GM12878 (cell line): Measurements from ENCODE around the gene CDC42EP1. TPM values are rescaled to one million over a fixed set of nuclear protein-coding genes. Genes with fewer than 3 reads are reported as not detected.

Experiments used
- ATAC-seq: fragments of 200-7000 bp; cut with Tn5 transposase; 3 replicates; pipeline ENCODE4 v1.9.1; 2020; ENCODE audit warnings: mild to moderate bottlenecking, moderate library complexity
- BruUV-seq: library from RNA; stranded (reverse); fragments of 400-500 nt; replicated peaks from 2 replicates; lab custom pipeline; 2021; lab: Mats Ljungman, UMichigan
- CTCF ChIA-PET: fragments of 300-600 bp; sonication (Branson Sonifier 250); formaldehyde crosslinking; extraction: SDS; loops from one replicate; lab custom pipeline; 2021; ENCODE audit warnings: inconsistent platforms; lab: Yijun Ruan, JAX
- POLR2A ChIA-PET: fragments of 350-600 bp; formaldehyde crosslinking; extraction: SDS; loops from one replicate; lab custom pipeline; 2021; ENCODE audit warnings: inconsistent platforms; lab: Charles Lee
- RAD21 ChIA-PET: fragments of 300-600 bp; sonication (Branson Sonifier 250); formaldehyde crosslinking; loops from one replicate; lab custom pipeline; 2023; ENCODE audit warnings: antibody characterized with exemption; ENCODE audit not compliant: unreplicated experiment; lab: Charles Lee
- SMC1A ChIA-PET: fragments of 300-600 bp; sonication (Branson Sonifier 250); formaldehyde crosslinking; loops from one replicate; lab custom pipeline; 2023; ENCODE audit not compliant: unreplicated experiment, uncharacterized antibody; lab: Charles Lee
- DNase-seq: peaks from one replicate; pipeline ENCODE4 v3.0.0-alpha.2; 2011; ENCODE audit warnings: low read depth, low spot score
- FAIRE-seq: peaks from 3 replicates; lab custom pipeline; 2011; peaks lifted over from hg19 to GRCh38; lab: Jason Lieb, UNC
- H2AFZ ChIP-seq: 2 replicates; pipeline ENCODE4 v1.6.0; 2011; ENCODE audit warnings: low read depth, low read length, control low read depth; ENCODE audit not compliant: control insufficient read depth
- H3K27ac ChIP-seq: 2 replicates; pipeline ENCODE4 v1.5.1; 2011; ENCODE audit warnings: control low read depth; ENCODE audit not compliant: control insufficient read depth, insufficient read depth
- H3K27me3 ChIP-seq, 2 experiments: replicated peaks in 1 of 2; 2 replicates each; pipeline versions ENCODE4 v1.6.0 to v1.6.1; 2011; ENCODE audit warnings: low read length in 1 of 2; ENCODE audit not compliant: control insufficient read depth in 2 of 2, insufficient read depth in 2 of 2
- H3K36me3 ChIP-seq, 2 experiments: 2 replicates each; pipeline ENCODE4 v1.5.1; 2011; ENCODE audit warnings: low read length in 1 of 2; ENCODE audit not compliant: control insufficient read depth in 2 of 2, insufficient read depth in 2 of 2
- H3K4me1 ChIP-seq: 2 replicates; pipeline ENCODE4 v1.6.1; 2011; ENCODE audit warnings: mild to moderate bottlenecking, low read length, moderate library complexity, mixed read lengths; ENCODE audit not compliant: control insufficient read depth, insufficient read depth
- H3K4me2 ChIP-seq: 2 replicates; pipeline ENCODE4 v1.6.0; 2011; ENCODE audit warnings: control low read depth; ENCODE audit not compliant: control insufficient read depth, insufficient read depth
- H3K4me3 ChIP-seq: fragments of 200-600 bp; sonication (generic); 2 replicates; pipeline ENCODE4 v1.5.1; 2016
- H3K79me2 ChIP-seq: 2 replicates; pipeline ENCODE4 v1.6.0; 2011; ENCODE audit warnings: low read length; ENCODE audit not compliant: control insufficient read depth, insufficient read depth
- H3K9ac ChIP-seq: 2 replicates; pipeline ENCODE4 v1.8.0; 2011; ENCODE audit warnings: low read length, control low read depth, mixed read lengths; ENCODE audit not compliant: control insufficient read depth, insufficient read depth
- H3K9me3 ChIP-seq: replicated peaks from 3 replicates; pipeline ENCODE4 v1.5.1; 2011; ENCODE audit warnings: mild to moderate bottlenecking, low read length; ENCODE audit not compliant: control insufficient read depth, insufficient read depth
- H4K20me1 ChIP-seq: 2 replicates; pipeline ENCODE4 v1.6.0; 2011; ENCODE audit not compliant: control insufficient read depth, insufficient read depth
- ATF2 ChIP-seq: IDR thresholded peaks from 2 replicates; pipeline ENCODE4 v1.6.1; 2012; ENCODE audit warnings: low read length, inconsistent platforms
- BACH1 ChIP-seq: fragments of 450-650 bp; IDR thresholded peaks from 2 replicates; pipeline ENCODE4 v1.6.1; 2017; ENCODE audit warnings: mild to moderate bottlenecking, borderline replicate concordance
- IRF4 ChIP-seq: IDR thresholded peaks from 2 replicates; pipeline ENCODE4 v1.6.1; 2011; ENCODE audit warnings: low read depth, low read length
- LARP7 ChIP-seq: fragments of 450-650 bp; IDR thresholded peaks from 2 replicates; pipeline ENCODE4 v1.6.1; 2017; ENCODE audit warnings: mild to moderate bottlenecking
- NR2F1 ChIP-seq: fragments of 450-650 bp; conservative IDR thresholded peaks from 2 replicates; pipeline ENCODE4 v1.6.1; 2017; ENCODE audit warnings: mild to moderate bottlenecking
- PAX8 ChIP-seq: fragments of 450-650 bp; IDR thresholded peaks from 2 replicates; pipeline ENCODE4 v1.6.1; 2017; ENCODE audit warnings: mild to moderate bottlenecking, moderate library complexity
- SIX5 ChIP-seq: IDR thresholded peaks from 2 replicates; pipeline ENCODE4 v1.6.1; 2011; ENCODE audit warnings: mild to moderate bottlenecking, low read depth, low read length, moderate library complexity; ENCODE audit not compliant: severe bottlenecking
- SREBF1 ChIP-seq: IDR thresholded peaks from 2 replicates; pipeline ENCODE4 v1.6.1; 2012; ENCODE audit warnings: mild to moderate bottlenecking, low read length
- WGBS: methylation state at CpG from one replicate; pipeline ENCODE4 v1.1.6; 2016; ENCODE audit warnings: low lambda C conversion rate; ENCODE audit not compliant: insufficient replicate concordance, insufficient coverage; ENCODE audit errors: missing lambda C conversion rate; 5-methylcytosine and 5-hydroxymethylcytosine counted together
- in situ Hi-C: fragments of 300-500 bp; cut with MboI; formaldehyde crosslinking; loops from 9 replicates; pipeline ENCODE4 v1.14.3; 2018; ENCODE audit warnings: mixed read lengths
- intact Hi-C: fragments of 100-400 bp; cut with micrococcal nuclease; formaldehyde crosslinking; loops from one replicate; pipeline ENCODE4 v1.14.2; 2022; ENCODE audit not compliant: unreplicated experiment
- polyA plus RNA-seq, 11 experiments: library from polyadenylated mRNA; depleted of rRNA in 4 of 11; unstranded in 6 of 11; stranded (reverse) in 5 of 11; fragments of >200 nt; fragmentation: Nextera tagmentation in 4 of 11; fragmentation: Illumina TruSeq in 1 of 11; extraction: Ambion mirVana in 4 of 11; extraction: Trizol in 1 of 11; gene quantifications; 1 replicate in 1 of 11; 2 replicates in 10 of 11; pipeline versions ENCODE4 v1.2.1 to v1.2.3, GENCODE V29; 2011 to 2016; ENCODE audit warnings: inconsistent platforms in 2 of 11, missing spikeins in 2 of 11, low read depth in 1 of 11
- total RNA-seq, 4 experiments: library from RNA; depleted of rRNA in 3 of 4; stranded (reverse); fragments of >200 nt in 3 of 4; fragmentation: Illumina TruSeq in 1 of 4; extraction: Trizol in 1 of 4; gene quantifications; 2 replicates each; pipeline versions ENCODE4 v1.2.1 to v1.2.3, GENCODE V29; 2013 to 2021
- TF ChIP-seq, protein P1 (sequence below): fragments of 450-650 bp; formaldehyde crosslinking; IDR thresholded peaks from 2 replicates; pipeline ENCODE4 v1.5.0; 2022; ENCODE audit warnings: mild to moderate bottlenecking, missing genetic modification characterization
- TF ChIP-seq, protein P2 (sequence below): fragments of 450-650 bp; formaldehyde crosslinking; IDR thresholded peaks from 2 replicates; pipeline ENCODE4 v1.4.0; 2020; ENCODE audit warnings: mild to moderate bottlenecking, moderate library complexity

The CDC42EP1 gene
- total and polyA plus RNA-seq, 10 of the 15 experiments (the other 5 are each of a cell fraction or from before 2014, with no cell fraction given) = 0.04 to 0.33 (median 0.09) TPM; not detected in 7

GRCh38 chr22:37515901-37516300, 44.4 kb upstream of the CDC42EP1 start:
- Histone ChIP-seq H3K9me3 (no peaks in the 10 kb centered on the region), H3K27me3 (peaks cover 7 to 11% of the 10 kb centered on the region in 2 experiments; a peak in 3 of 4 replicates), H3K79me2 (no peaks in the 10 kb centered on the region), H3K4me3 (no peak overlapping the region), H3K36me3 (no peaks in the 10 kb centered on the region), H3K27ac (no peak overlapping the region), H3K4me2 (no peak overlapping the region), H4K20me1 (no peaks in the 10 kb centered on the region), H3K9ac (no peak overlapping the region), H3K4me1 (no peaks in the 10 kb centered on the region), H2AFZ (no peak overlapping the region)
- CTCF ChIA-PET = no interaction called here
- no TSS peak for BruUV-seq
- DNase-seq (no peak), FAIRE-seq (no peak), ATAC-seq (no peak)
- no peak for TF ChIP-seq SREBF1
- TF ChIP-seq ATF2 = no peak
- TF ChIP-seq SIX5 = no peak
- TF ChIP-seq, protein P1, sequence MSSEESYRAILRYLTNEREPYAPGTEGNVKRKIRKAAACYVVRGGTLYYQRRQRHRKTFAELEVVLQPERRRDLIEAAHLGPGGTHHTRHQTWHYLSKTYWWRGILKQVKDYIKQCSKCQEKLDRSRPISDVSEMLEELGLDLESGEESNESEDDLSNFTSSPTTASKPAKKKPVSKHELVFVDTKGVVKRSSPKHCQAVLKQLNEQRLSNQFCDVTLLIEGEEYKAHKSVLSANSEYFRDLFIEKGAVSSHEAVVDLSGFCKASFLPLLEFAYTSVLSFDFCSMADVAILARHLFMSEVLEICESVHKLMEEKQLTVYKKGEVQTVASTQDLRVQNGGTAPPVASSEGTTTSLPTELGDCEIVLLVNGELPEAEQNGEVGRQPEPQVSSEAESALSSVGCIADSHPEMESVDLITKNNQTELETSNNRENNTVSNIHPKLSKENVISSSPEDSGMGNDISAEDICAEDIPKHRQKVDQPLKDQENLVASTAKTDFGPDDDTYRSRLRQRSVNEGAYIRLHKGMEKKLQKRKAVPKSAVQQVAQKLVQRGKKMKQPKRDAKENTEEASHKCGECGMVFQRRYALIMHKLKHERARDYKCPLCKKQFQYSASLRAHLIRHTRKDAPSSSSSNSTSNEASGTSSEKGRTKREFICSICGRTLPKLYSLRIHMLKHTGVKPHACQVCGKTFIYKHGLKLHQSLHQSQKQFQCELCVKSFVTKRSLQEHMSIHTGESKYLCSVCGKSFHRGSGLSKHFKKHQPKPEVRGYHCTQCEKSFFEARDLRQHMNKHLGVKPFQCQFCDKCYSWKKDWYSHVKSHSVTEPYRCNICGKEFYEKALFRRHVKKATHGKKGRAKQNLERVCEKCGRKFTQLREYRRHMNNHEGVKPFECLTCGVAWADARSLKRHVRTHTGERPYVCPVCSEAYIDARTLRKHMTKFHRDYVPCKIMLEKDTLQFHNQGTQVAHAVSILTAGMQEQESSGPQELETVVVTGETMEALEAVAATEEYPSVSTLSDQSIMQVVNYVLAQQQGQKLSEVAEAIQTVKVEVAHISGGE = no peak
- TF ChIP-seq, protein P2, sequence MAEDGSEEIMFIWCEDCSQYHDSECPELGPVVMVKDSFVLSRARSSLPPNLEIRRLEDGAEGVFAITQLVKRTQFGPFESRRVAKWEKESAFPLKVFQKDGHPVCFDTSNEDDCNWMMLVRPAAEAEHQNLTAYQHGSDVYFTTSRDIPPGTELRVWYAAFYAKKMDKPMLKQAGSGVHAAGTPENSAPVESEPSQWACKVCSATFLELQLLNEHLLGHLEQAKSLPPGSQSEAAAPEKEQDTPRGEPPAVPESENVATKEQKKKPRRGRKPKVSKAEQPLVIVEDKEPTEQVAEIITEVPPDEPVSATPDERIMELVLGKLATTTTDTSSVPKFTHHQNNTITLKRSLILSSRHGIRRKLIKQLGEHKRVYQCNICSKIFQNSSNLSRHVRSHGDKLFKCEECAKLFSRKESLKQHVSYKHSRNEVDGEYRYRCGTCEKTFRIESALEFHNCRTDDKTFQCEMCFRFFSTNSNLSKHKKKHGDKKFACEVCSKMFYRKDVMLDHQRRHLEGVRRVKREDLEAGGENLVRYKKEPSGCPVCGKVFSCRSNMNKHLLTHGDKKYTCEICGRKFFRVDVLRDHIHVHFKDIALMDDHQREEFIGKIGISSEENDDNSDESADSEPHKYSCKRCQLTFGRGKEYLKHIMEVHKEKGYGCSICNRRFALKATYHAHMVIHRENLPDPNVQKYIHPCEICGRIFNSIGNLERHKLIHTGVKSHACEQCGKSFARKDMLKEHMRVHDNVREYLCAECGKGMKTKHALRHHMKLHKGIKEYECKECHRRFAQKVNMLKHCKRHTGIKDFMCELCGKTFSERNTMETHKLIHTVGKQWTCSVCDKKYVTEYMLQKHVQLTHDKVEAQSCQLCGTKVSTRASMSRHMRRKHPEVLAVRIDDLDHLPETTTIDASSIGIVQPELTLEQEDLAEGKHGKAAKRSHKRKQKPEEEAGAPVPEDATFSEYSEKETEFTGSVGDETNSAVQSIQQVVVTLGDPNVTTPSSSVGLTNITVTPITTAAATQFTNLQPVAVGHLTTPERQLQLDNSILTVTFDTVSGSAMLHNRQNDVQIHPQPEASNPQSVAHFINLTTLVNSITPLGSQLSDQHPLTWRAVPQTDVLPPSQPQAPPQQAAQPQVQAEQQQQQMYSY (CRISPR knock-in tag) = no peak
- no peak for TF ChIP-seq NR2F1
- no peak for TF ChIP-seq BACH1
- TF ChIP-seq IRF4 = no peak
- no peak for TF ChIP-seq PAX8
- TF ChIP-seq LARP7 = no peak
- SMC1A ChIA-PET = no interaction called here
- intact Hi-C loops (no loop called here), in situ Hi-C loops (no loop called here)
- 69% methylated on average over 23 of the region's 23 CpGs for WGBS
- POLR2A ChIA-PET = no interaction called here
- RAD21 ChIA-PET = no interaction called here
